Activated CD8-positive, alpha-beta memory T cell treated with anti-CD3 and anti-CD28 coated beads, Interleukin-2, amount 50 U/mL, for 24 hours (primary cell): ENCODE measurements around the gene SCO2.
A peak's percentile ranks its signal among the peaks of the same experiment; 100 is the strongest.

Source experiments
- DNase-seq: peaks from one replicate; pipeline ENCODE4 v3.0.0-alpha.2; 2020; ENCODE audit errors: extremely low read depth

The SCO2 gene

GRCh38 chr22:50498322-50498890, 27.0 kb downstream of the SCO2 start:
- DNase-seq: peak; percentile 30

- DNase-seq: no peak
Measured at GRCh38 chr22:50497093-50497492, 28.3 kb downstream of the SCO2 start.

GRCh38 chr22:50490531-50491308, 34.7 kb downstream of the SCO2 start:
- DNase-seq: no peak

- DNase-seq: no peak
Measured at GRCh38 chr22:50489363-50490243, 35.8 kb downstream of the SCO2 start.

- no peak for DNase-seq
Measured at GRCh38 chr22:50488886-50489285, 36.5 kb downstream of the SCO2 start.

GRCh38 chr22:50488006-50488677, 37.3 kb downstream of the SCO2 start:
- DNase-seq: no peak

- DNase-seq: no peak
Measured at GRCh38 chr22:50487290-50488005, 38.0 kb downstream of the SCO2 start.

- no peak for DNase-seq
Measured at GRCh38 chr22:50486561-50487289, 38.7 kb downstream of the SCO2 start, which contains the start of gene MIOX. TSS of gene MIOX (plus strand) at chr22:50486859. CDS start at chr22:50486898, 39 bp downstream.

- DNase-seq: no peak
Measured at GRCh38 chr22:50485221-50486131, 39.9 kb downstream of the SCO2 start.

GRCh38 chr22:50483977-50484853, 41.2 kb downstream of the SCO2 start:
- DNase-seq: no peak

GRCh38 chr22:50483556-50483955, 41.8 kb downstream of the SCO2 start:
- no peak for DNase-seq

- no peak for DNase-seq
Measured at GRCh38 chr22:50483106-50483505, 42.3 kb downstream of the SCO2 start.

- no peak for DNase-seq
Measured at GRCh38 chr22:50482107-50483074, 43.0 kb downstream of the SCO2 start.

GRCh38 chr22:50481440-50482106, 43.8 kb downstream of the SCO2 start, which contains the start of gene ADM2:
TSS of gene ADM2 (plus strand) at chr22:50481543. CDS start at chr22:50481848, 305 bp downstream.
- DNase-seq: no peak

GRCh38 chr22:50481045-50481439, 44.4 kb downstream of the SCO2 start:
- DNase-seq: no peak

GRCh38 chr22:50479721-50480120, 45.7 kb downstream of the SCO2 start:
- no peak for DNase-seq

- DNase-seq: no peak
Measured at GRCh38 chr22:50477923-50478322, 47.5 kb downstream of the SCO2 start.
